Bronchial epithelial cell (primary cell): ENCODE data around the gene COL2A1. TPM values are rescaled to one million over a fixed set of nuclear protein-coding genes. Genes with fewer than 3 reads are reported as not detected.
"Not testable (repeated sequence)": the region's sequence is repeated elsewhere in the genome, so short reads cannot be mapped to it uniquely, and the experiment has no call there.

Experiments used
- DNase-seq: peaks from one replicate; pipeline ENCODE4 v3.0.0-alpha.2; 2010; ENCODE audit warnings: low read depth
- FAIRE-seq: peaks from 2 replicates; lab custom pipeline; 2011; peaks lifted over from hg19 to GRCh38; lab: Jason Lieb, UNC
- H3K27me3 ChIP-seq: 2 replicates; pipeline ENCODE4 v1.5.1; 2011; ENCODE audit warnings: low read length; ENCODE audit not compliant: control insufficient read depth, insufficient read depth
- H3K36me3 ChIP-seq: 2 replicates; pipeline ENCODE4 v1.5.1; 2011; ENCODE audit warnings: low read length; ENCODE audit not compliant: control insufficient read depth, insufficient read depth
- H3K4me3 ChIP-seq: 2 replicates; pipeline ENCODE4 v1.5.1; 2011; ENCODE audit warnings: mild to moderate bottlenecking, low read depth, low read length, control low read depth
- total RNA-seq: library from RNA; depleted of rRNA; stranded (reverse); fragments of >200 nt; gene quantifications from 2 replicates; pipeline ENCODE4 v1.2.1, GENCODE V29; 2014
- TF ChIP-seq, protein P1 (sequence below): IDR thresholded peaks from 2 replicates; pipeline ENCODE4 v1.5.1; 2011; ENCODE audit warnings: mild to moderate bottlenecking, moderate library complexity, low read length, control low read depth, inconsistent platforms; ENCODE audit not compliant: insufficient read depth, severe bottlenecking

Gene COL2A1
- total RNA-seq, 1 donor from 2014 or later = under 0.01 TPM

DNA sequence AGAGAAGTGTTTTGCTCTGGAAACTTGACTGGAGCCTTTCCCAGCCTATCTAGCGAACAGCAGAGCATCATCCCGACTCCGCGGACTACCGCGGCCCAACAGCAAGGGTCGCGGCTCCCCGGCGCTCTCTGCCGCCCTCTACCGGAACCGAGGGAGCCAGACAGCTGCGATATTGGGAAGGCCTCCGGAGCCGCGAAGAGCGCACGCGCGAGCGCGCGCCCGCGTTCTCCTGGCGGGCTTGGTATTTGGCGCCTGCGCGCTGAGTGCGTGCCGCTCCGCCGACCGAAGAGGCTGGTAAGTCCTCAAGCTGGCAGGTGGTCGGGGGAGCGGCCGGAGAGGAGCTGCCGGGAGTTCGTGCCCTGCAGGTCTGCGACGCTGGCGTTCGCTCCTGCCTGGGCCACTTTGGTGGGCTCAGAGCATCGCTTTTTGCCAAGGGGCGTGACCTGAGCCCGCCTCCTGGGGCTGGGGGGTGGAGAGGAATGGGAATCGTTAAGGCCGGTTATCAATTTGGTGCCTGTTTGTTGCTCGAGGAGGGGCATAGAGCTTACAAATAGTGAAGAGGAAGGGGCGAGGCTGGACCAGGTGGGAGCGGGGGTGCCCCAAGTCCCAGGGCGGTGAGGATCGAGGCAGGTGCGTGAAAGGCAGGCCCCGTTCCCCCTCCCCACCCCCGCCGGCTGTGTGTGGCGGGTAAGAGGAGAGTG lies 40.8 kb downstream of the COL2A1 start, which contains the start of gene TMEM106C:
Gene TMEM106C (plus strand): TSS at position 257 of the 701 bp plus-strand sequence. CDS start 641 bp downstream, outside the sequence.
- TF ChIP-seq, protein P1, sequence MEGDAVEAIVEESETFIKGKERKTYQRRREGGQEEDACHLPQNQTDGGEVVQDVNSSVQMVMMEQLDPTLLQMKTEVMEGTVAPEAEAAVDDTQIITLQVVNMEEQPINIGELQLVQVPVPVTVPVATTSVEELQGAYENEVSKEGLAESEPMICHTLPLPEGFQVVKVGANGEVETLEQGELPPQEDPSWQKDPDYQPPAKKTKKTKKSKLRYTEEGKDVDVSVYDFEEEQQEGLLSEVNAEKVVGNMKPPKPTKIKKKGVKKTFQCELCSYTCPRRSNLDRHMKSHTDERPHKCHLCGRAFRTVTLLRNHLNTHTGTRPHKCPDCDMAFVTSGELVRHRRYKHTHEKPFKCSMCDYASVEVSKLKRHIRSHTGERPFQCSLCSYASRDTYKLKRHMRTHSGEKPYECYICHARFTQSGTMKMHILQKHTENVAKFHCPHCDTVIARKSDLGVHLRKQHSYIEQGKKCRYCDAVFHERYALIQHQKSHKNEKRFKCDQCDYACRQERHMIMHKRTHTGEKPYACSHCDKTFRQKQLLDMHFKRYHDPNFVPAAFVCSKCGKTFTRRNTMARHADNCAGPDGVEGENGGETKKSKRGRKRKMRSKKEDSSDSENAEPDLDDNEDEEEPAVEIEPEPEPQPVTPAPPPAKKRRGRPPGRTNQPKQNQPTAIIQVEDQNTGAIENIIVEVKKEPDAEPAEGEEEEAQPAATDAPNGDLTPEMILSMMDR = peak; percentile 100
- Histone ChIP-seq H3K27me3 (no peaks in the 10 kb centered on the region), H3K4me3 (peak within 1 kb of the TSS; percentile 93), H3K36me3 (no peaks in the 10 kb centered on the region)
- FAIRE-seq (no peak), DNase-seq (peak; percentile 78)

DNA sequence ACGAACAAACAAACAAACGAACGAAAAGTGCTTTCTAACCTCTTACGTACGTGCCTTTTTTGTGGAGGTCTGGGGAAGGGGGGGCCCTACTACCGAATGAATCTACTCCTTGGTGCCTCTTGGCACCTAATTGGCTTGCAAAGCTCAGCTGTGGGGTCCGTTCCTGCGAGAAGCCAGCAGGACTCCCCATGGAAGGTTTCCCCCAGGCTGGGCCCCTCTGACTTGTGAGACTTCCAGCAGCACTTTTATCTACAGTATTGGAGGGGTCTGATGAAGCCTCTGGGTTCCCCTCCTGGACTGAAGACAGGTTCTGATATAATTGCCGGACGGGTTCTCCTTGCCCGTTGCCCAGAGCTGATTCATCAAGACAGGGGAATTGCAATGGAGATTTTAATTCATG lies 42.1 kb downstream of the COL2A1 start:
- FAIRE-seq (no peak), DNase-seq (no peak)
- H3K27me3 ChIP-seq = no peaks in the 10 kb centered on the region
- TF ChIP-seq, protein P1 = no peak
- no peak overlapping the region for H3K4me3 ChIP-seq
- no peaks in the 10 kb centered on the region for H3K36me3 ChIP-seq

DNA sequence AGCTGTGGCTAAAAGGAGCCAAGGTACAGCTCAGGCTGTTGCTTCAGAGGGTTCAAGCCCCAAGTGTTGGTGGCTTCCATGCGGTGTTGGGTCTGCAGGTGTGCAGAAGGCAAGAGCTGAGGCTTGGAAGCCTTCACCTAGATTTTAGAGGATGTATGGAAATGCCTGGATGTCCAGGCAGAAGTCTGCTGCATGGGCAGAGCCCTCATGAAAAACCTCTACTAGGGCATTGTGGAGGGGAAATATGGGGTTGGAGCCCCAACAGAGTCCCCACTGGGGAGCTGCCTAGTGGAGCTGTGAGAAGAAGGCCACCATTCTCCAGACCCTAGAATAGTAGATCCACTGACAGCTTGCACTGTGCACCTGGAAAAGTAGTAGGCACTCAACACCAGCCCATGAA lies 46.6 kb downstream of the COL2A1 start:
- FAIRE-seq, H3K4me3 ChIP-seq, DNase-seq, H3K27me3 ChIP-seq, H3K36me3 ChIP-seq: not testable (repeated sequence)

DNA sequence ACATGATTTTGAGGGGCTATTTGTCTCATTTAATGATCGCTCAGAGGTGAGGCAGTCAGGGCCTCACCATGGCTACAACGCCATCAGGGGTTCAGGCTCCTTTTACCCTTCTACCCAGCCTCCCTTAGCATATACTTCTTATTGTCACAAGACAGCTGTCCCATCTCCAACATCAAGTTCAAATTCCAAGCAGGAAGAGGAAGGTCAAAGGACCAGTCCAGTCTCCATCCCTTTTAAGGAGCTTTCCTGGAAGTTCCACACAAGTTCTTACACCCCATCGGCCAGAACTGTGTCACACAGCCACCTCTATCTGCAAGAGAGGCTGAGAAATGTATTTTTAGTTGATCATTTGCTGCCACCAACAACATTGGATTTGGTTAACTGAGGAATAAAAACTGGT lies 49.2 kb downstream of the COL2A1 start:
- TF ChIP-seq, protein P1 = no peak
- Histone ChIP-seq H3K27me3 (no peaks in the 10 kb centered on the region), H3K4me3 (no peak overlapping the region), H3K36me3 (no peaks in the 10 kb centered on the region)
- DNase-seq (no peak), FAIRE-seq (no peak)

DNA sequence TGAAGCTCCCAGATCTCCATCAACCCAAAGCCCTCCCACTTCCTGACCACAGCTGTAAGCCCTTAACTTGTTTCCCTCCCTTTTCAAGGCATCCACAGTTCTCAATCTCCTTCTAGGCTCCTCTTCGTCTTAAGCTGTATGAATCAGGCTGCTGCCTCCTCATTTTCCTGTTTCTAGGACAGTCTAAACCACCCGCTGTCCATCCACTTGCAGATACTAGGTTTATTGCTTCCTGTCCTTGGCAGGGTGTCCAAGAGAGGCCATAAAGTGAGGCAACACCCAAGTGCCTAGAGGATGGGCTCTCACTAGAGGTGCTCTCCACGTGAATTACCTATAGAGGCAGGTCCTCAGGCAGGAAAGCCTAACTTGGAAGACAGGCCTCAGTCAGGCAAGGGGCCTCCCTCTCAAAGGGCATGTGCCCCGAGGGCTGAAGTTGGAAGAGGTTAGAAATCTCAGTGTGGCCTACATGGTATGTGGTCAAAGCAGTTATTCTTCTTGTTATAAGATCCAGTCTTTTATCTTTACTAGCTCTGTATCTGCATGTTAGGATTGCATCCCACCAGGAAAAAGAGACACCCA lies 49.7 kb downstream of the COL2A1 start:
- Histone ChIP-seq H3K36me3 (no peaks in the 10 kb centered on the region), H3K4me3 (no peak overlapping the region), H3K27me3 (no peaks in the 10 kb centered on the region)
- TF ChIP-seq, protein P1 = no peak
- no peak for FAIRE-seq
- DNase-seq = no peak

DNA sequence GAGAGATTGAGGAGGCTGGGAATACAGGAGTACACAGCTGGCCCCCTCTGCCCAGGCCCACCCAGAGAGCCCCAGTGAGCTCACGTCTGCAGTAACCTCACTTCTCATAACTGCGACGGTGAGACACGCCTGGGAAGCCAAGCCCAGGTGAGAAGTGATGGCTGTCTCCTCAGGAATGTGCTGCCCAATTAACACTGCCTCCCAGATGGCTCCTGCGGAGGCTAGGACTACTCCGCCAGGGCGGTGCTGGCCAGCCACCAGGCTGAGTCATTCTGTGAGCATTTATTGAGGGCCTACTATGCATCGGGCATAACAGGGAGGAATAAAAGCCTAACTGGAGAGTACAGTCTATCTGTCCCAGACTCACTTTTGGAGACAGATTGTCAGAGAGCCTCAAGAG lies 50.2 kb downstream of the COL2A1 start:
- no peak overlapping the region for H3K4me3 ChIP-seq
- H3K27me3 ChIP-seq = no peaks in the 10 kb centered on the region
- TF ChIP-seq, protein P1 = no peak
- DNase-seq = peak; percentile 65
- no peak for FAIRE-seq
- no peaks in the 10 kb centered on the region for H3K36me3 ChIP-seq
